ENCODE data around the gene CFAP46.

DNA sequence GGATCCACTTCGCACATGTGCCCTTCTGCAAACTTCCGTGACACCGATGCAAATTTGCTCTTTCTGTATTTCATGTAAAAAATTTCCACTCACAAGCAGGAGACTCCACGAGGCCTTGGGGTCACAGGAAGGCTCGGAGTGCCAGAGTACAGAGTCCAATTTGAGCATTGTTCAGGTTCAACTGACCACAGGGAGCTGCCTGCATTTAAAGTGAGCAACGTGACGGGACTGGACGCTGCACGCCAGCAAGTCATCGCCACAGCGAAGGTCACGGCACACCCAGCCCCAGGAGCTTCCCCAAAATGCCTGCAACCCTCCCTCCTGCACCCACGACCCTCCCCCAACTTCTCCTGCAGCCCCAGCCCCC lies 115.0 kb downstream of the CFAP46 start:
- TF ChIP-seq YY1 (IDR thresholded peaks at IDR 0.05; ENCODE audit: insufficient read depth, insufficient read length) = no peak
- no peak for TF ChIP-seq ZNF274 (IDR thresholded peaks at IDR 0.05; ENCODE audit: low read depth, low read length)
